Natural killer cell (primary cell): ENCODE measurements around the gene CC2D1A. TPM values are rescaled to one million over a fixed set of nuclear protein-coding genes. Genes with fewer than 3 reads are reported as not detected.

ENCODE experiments used
- ATAC-seq, 3 donors: fragments of 150-1000 bp in 2 of 3; fragments of 200-7000 bp in 1 of 3; cut with Tn5 transposase; 1 replicate in 1 of 3; 2 replicates in 2 of 3; pipeline ENCODE4 v1.10.0; 2021; ENCODE audit warnings: mild to moderate bottlenecking in 2 of 3, moderate library complexity in 2 of 3
- DNase-seq, 2 donors: peaks; one replicate each; pipeline versions ENCODE4 v3.0.0 to v3.0.0-alpha.2; 2013 to 2021; ENCODE audit warnings: mixed read lengths in 1 of 2
- H3K27ac ChIP-seq: one replicate; pipeline ENCODE4 v1.5.1; 2013; ENCODE audit warnings: mild to moderate bottlenecking, low read length
- H3K27me3 ChIP-seq: one replicate; pipeline ENCODE4 v1.6.1; 2013; ENCODE audit warnings: low read length; ENCODE audit not compliant: control insufficient read depth, insufficient read depth
- H3K36me3 ChIP-seq: one replicate; pipeline ENCODE4 v1.6.1; 2013; ENCODE audit warnings: low read length; ENCODE audit not compliant: control insufficient read depth, insufficient read depth
- H3K4me1 ChIP-seq: one replicate; pipeline ENCODE4 v1.6.1; 2013; ENCODE audit warnings: low read length; ENCODE audit not compliant: control insufficient read depth, insufficient read depth
- H3K4me3 ChIP-seq: one replicate; pipeline ENCODE4 v1.5.1; 2013; ENCODE audit warnings: low read length
- H3K9me3 ChIP-seq: one replicate; pipeline ENCODE4 v1.6.1; 2013; ENCODE audit warnings: low read length; ENCODE audit not compliant: control insufficient read depth, insufficient read depth
- H3K27ac Mint-ChIP-seq, 2 donors: one replicate each; pipeline ENCODE4 v1.8.0; 2022; ENCODE audit warnings: mild to moderate bottlenecking in 2 of 2, mixed read lengths in 2 of 2, moderate library complexity in 1 of 2
- H3K27me3 Mint-ChIP-seq, 2 donors: one replicate each; pipeline ENCODE4 v1.8.0; 2022; ENCODE audit warnings: low read depth in 2 of 2, mixed read lengths in 2 of 2
- H3K36me3 Mint-ChIP-seq: one replicate; pipeline ENCODE4 v1.8.0; 2022; ENCODE audit warnings: mixed read lengths
- H3K4me1 Mint-ChIP-seq, 2 donors: one replicate each; pipeline ENCODE4 v1.8.0; 2022; ENCODE audit warnings: mixed read lengths in 2 of 2
- H3K4me3 Mint-ChIP-seq: one replicate; pipeline ENCODE4 v1.8.0; 2022; ENCODE audit warnings: mild to moderate bottlenecking, moderate library complexity, mixed read lengths
- H3K9me3 Mint-ChIP-seq, 2 donors: one replicate each; pipeline ENCODE4 v1.8.0; 2022; ENCODE audit warnings: mixed read lengths in 2 of 2
- CTCF ChIP-seq: fragments of 200-600 bp; IDR thresholded peaks from one replicate; pipeline ENCODE4 v1.8.0; 2022; ENCODE audit warnings: antibody characterized with exemption
- whole genome bisulfite sequencing: methylation state at CpG from one replicate; pipeline ENCODE4 v1.1.7; 2013; ENCODE audit warnings: missing lambda C conversion rate; ENCODE audit not compliant: insufficient coverage; 5-methylcytosine and 5-hydroxymethylcytosine counted together
- intact Hi-C: fragments of 100-400 bp; cut with micrococcal nuclease; formaldehyde crosslinking; loops from one replicate; pipeline ENCODE4 v1.14.2; 2022
- total RNA-seq, 4 donors: library from RNA; stranded (reverse); fragments of 120-200 nt in 1 of 4; gene quantifications; one replicate each; pipeline versions ENCODE4 v1.2.3 to v1.2.4, GENCODE V29; 2013 to 2022

The CC2D1A gene
- total RNA-seq, 3 donors from 2014 or later (not counting 1 experiment from before 2014, with no cell fraction given), result 42.8 to 49.3 (median 48.4) TPM

DNA sequence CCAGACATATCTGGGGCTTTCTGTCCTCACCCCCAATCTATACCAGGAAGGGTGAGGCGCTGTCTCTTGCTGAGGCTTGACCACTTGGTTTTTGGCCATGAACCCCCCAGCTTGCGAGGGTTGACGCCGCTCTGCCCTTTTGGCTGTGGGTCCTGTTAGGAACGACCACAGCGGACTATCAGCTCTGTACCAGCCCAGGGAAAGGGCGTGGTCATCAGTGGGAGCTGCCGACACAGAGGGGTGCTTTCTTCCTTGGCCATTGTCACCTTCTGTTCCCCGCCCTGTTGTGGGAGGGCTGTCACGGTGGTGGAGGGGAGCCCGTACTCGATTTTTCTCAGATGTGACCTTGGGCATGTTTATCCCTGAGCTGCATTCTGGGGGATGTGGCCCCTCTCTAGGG is 52.0 kb downstream of the CC2D1A start:
- no peaks in the 10 kb centered on the region for H3K9me3 ChIP-seq
- DNase-seq (no peak), ATAC-seq (no peak)
- WGBS, result 80% methylated on average over 12 of the region's 12 CpGs
- H3K36me3 ChIP-seq, result peaks cover 55% of the 10 kb centered on the region
- peaks cover 15% of the 10 kb centered on the region for H3K4me1 ChIP-seq
- Mint-ChIP-seq H3K36me3 (no peaks in the 10 kb centered on the region), H3K9me3 (no peaks in the 10 kb centered on the region), H3K27ac (peak overlapping the region in 1 of 2 donors; percentile 49), H3K4me1 (peaks cover 0 to 17% of the 10 kb centered on the region in 2 donors), H3K27me3 (no peaks in the 10 kb centered on the region), H3K4me3 (no peak overlapping the region)
- H3K27ac ChIP-seq, result no peak overlapping the region
- H3K27me3 ChIP-seq, result no peaks in the 10 kb centered on the region
- intact Hi-C loops, result loop anchor here (10.0 kb wide), 1 partner anchor 73 kb away; no protein-coding TSS in a partner anchor
- no peak overlapping the region for H3K4me3 ChIP-seq
- TF ChIP-seq CTCF, result no peak

- peaks cover 2% of the 10 kb centered on the region for H3K4me1 ChIP-seq
- 91% methylated on average over 41 of the region's 41 CpGs for WGBS
- H3K36me3 ChIP-seq, result peaks cover 53% of the 10 kb centered on the region
Observed at GRCh38 chr19:13959141-13959961, 53.4 kb downstream of the CC2D1A start.

GRCh38 chr19:13959962-13960862 is 54.2 kb downstream of the CC2D1A start:
- peak overlapping the region in 1 of 2 donors; percentile 35 for H3K27ac Mint-ChIP-seq
- peak; percentile 40 to 68 (median 55) for ATAC-seq
- DNase-seq, result peak in 1 of 2 donors; percentile 52
- no peaks in the 10 kb centered on the region for H3K27me3 Mint-ChIP-seq
- Histone ChIP-seq H3K9me3 (no peaks in the 10 kb centered on the region), H3K4me3 (no peak overlapping the region), H3K36me3 (peaks cover 55% of the 10 kb centered on the region), H3K4me1 (no peaks in the 10 kb centered on the region), H3K27ac (no peak overlapping the region), H3K27me3 (no peaks in the 10 kb centered on the region)
- intact Hi-C loops, result loop anchor here (10.0 kb wide), 1 partner anchor 75 kb away; no protein-coding TSS in a partner anchor
- no peaks in the 10 kb centered on the region for H3K4me1 Mint-ChIP-seq
- WGBS, result 94% methylated on average over 27 of the region's 27 CpGs
- TF ChIP-seq CTCF, result peak; percentile 18
- no peak overlapping the region for H3K4me3 Mint-ChIP-seq
- no peaks in the 10 kb centered on the region for H3K9me3 Mint-ChIP-seq
- no peaks in the 10 kb centered on the region for H3K36me3 Mint-ChIP-seq

More at GRCh38 chr19:13959141-13959961, 53.4 kb downstream of the CC2D1A start:
- ATAC-seq (no peak), DNase-seq (no peak)
- no peaks in the 10 kb centered on the region for H3K9me3 Mint-ChIP-seq
- peak overlapping the region in 1 of 2 donors; percentile 35 for H3K27ac Mint-ChIP-seq
- H3K36me3 Mint-ChIP-seq, result no peaks in the 10 kb centered on the region
- peaks cover 0 to 3% of the 10 kb centered on the region in 2 donors for H3K4me1 Mint-ChIP-seq
- H3K27me3 Mint-ChIP-seq, result no peaks in the 10 kb centered on the region
- no peak overlapping the region for H3K4me3 Mint-ChIP-seq
- H3K27me3 ChIP-seq, result no peaks in the 10 kb centered on the region
- intact Hi-C loops, result loop anchor here (10.0 kb wide), 1 partner anchor 75 kb away; no protein-coding TSS in a partner anchor
- H3K27ac ChIP-seq, result no peak overlapping the region
- no peaks in the 10 kb centered on the region for H3K9me3 ChIP-seq
- no peak overlapping the region for H3K4me3 ChIP-seq
- no peak for TF ChIP-seq CTCF
